Calu3 (cell line): Measurements from ENCODE around the gene IGSF3. TPM values are rescaled to one million over a fixed set of nuclear protein-coding genes. Genes with fewer than 3 reads are reported as not detected.

Experiments
- BruUV-seq: library from RNA; stranded (reverse); fragments of 400-500 nt; replicated peaks from 2 replicates; lab custom pipeline; 2021; lab: Mats Ljungman, UMichigan
- CTCF ChIA-PET: fragments of 300-600 bp; sonication (Branson Sonifier 250); formaldehyde crosslinking; loops from one replicate; lab custom pipeline; 2022; ENCODE audit warnings: antibody characterized with exemption; lab: Charles Lee
- DNase-seq: peaks from one replicate; pipeline ENCODE4 v3.0.0; 2022
- H3K27ac Mint-ChIP-seq: one replicate; pipeline ENCODE4 v1.8.0; 2022; ENCODE audit warnings: mixed read lengths; ENCODE audit not compliant: unreplicated experiment
- H3K27me3 Mint-ChIP-seq: one replicate; pipeline ENCODE4 v1.8.0; 2022; ENCODE audit warnings: mixed read lengths; ENCODE audit not compliant: unreplicated experiment
- H3K36me3 Mint-ChIP-seq: one replicate; pipeline ENCODE4 v1.8.0; 2022; ENCODE audit warnings: mild to moderate bottlenecking, moderate library complexity, mixed read lengths; ENCODE audit not compliant: insufficient read depth, unreplicated experiment
- H3K4me1 Mint-ChIP-seq: one replicate; pipeline ENCODE4 v1.8.0; 2022; ENCODE audit warnings: mild to moderate bottlenecking, low read depth, mixed read lengths; ENCODE audit not compliant: unreplicated experiment
- H3K4me3 Mint-ChIP-seq: one replicate; pipeline ENCODE4 v1.8.0; 2022; ENCODE audit warnings: mild to moderate bottlenecking, low read depth, moderate library complexity, mixed read lengths; ENCODE audit not compliant: unreplicated experiment
- H3K9me3 Mint-ChIP-seq: one replicate; pipeline ENCODE4 v1.8.0; 2022; ENCODE audit warnings: low read depth, mixed read lengths; ENCODE audit not compliant: unreplicated experiment
- intact Hi-C: fragments of 100-400 bp; cut with micrococcal nuclease; formaldehyde crosslinking; loops from one replicate; pipeline ENCODE4 v1.10.0; 2022; ENCODE audit not compliant: unreplicated experiment
- total RNA-seq: library from RNA; stranded (reverse); gene quantifications from 2 replicates; pipeline ENCODE4 v1.2.3, GENCODE V29; 2022
- TF ChIP-seq, protein P1 (sequence below): fragments of 200-600 bp; IDR thresholded peaks from one replicate; pipeline ENCODE4 v1.8.0; 2022; ENCODE audit warnings: antibody characterized with exemption; ENCODE audit not compliant: unreplicated experiment

Gene IGSF3
- total RNA-seq, 1 experiment from 2014 or later: 15.3 TPM

GRCh38 chr1:116708255-116708900 is 40.8 kb upstream of the IGSF3 start:
- Mint-ChIP-seq H3K9me3 (no peaks in the 10 kb centered on the region), H3K27me3 (peaks cover 15% of the 10 kb centered on the region), H3K4me3 (no peak overlapping the region), H3K4me1 (peaks cover 13% of the 10 kb centered on the region), H3K27ac (no peak overlapping the region), H3K36me3 (no peaks in the 10 kb centered on the region)
- no TSS peak for BruUV-seq
- TF ChIP-seq, protein P1, sequence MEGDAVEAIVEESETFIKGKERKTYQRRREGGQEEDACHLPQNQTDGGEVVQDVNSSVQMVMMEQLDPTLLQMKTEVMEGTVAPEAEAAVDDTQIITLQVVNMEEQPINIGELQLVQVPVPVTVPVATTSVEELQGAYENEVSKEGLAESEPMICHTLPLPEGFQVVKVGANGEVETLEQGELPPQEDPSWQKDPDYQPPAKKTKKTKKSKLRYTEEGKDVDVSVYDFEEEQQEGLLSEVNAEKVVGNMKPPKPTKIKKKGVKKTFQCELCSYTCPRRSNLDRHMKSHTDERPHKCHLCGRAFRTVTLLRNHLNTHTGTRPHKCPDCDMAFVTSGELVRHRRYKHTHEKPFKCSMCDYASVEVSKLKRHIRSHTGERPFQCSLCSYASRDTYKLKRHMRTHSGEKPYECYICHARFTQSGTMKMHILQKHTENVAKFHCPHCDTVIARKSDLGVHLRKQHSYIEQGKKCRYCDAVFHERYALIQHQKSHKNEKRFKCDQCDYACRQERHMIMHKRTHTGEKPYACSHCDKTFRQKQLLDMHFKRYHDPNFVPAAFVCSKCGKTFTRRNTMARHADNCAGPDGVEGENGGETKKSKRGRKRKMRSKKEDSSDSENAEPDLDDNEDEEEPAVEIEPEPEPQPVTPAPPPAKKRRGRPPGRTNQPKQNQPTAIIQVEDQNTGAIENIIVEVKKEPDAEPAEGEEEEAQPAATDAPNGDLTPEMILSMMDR: no peak
- CTCF ChIA-PET: no interaction called here
- DNase-seq: no peak
- intact Hi-C loops: no loop called here

GRCh38 chr1:116706841-116707240 is 39.3 kb upstream of the IGSF3 start:
- intact Hi-C loops: no loop called here
- no peak for DNase-seq
- no peak overlapping the region for H3K27ac Mint-ChIP-seq
- peaks cover 15% of the 10 kb centered on the region for H3K27me3 Mint-ChIP-seq
- CTCF ChIA-PET: no interaction called here
- no peak overlapping the region for H3K4me3 Mint-ChIP-seq
- no peaks in the 10 kb centered on the region for H3K9me3 Mint-ChIP-seq
- H3K4me1 Mint-ChIP-seq: peaks cover 13% of the 10 kb centered on the region
- H3K36me3 Mint-ChIP-seq: no peaks in the 10 kb centered on the region
- no TSS peak for BruUV-seq
- TF ChIP-seq, protein P1: no peak

- H3K36me3 Mint-ChIP-seq: no peaks in the 10 kb centered on the region
- H3K4me1 Mint-ChIP-seq: peaks cover 8% of the 10 kb centered on the region
- BruUV-seq: no TSS peak
- DNase-seq: no peak
- TF ChIP-seq, protein P1: no peak
- no peak overlapping the region for H3K4me3 Mint-ChIP-seq
- intact Hi-C loops: no loop called here
- peaks cover 15% of the 10 kb centered on the region for H3K27me3 Mint-ChIP-seq
- no peak overlapping the region for H3K27ac Mint-ChIP-seq
- CTCF ChIA-PET: no interaction called here
- no peaks in the 10 kb centered on the region for H3K9me3 Mint-ChIP-seq
These were observed 38.6 kb upstream of the IGSF3 start for GRCh38 chr1:116706123-116706522.

DNA sequence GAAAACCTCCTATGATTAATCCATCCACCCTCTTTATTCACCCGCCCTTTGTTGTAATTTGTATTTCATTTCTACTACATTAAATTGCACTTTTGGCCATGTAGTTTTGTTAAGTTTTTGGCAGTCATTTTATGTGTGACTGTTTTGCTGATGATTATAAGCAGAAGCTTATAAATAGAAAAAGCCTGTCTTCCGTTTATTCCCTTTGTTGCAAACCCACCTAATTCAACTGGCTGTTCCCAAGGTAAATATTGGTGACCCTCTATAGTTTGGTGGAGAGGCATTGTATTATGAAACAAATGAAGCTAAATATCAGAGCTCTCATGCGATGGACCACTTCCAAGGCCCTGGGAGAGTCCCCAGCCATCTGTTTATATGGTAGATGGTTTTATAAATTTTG is 36.7 kb upstream of the IGSF3 start:
- H3K4me3 Mint-ChIP-seq: no peak overlapping the region
- no TSS peak for BruUV-seq
- no peaks in the 10 kb centered on the region for H3K36me3 Mint-ChIP-seq
- H3K4me1 Mint-ChIP-seq: no peaks in the 10 kb centered on the region
- peaks cover 15% of the 10 kb centered on the region for H3K27me3 Mint-ChIP-seq
- H3K27ac Mint-ChIP-seq: no peak overlapping the region
- intact Hi-C loops: no loop called here
- no peaks in the 10 kb centered on the region for H3K9me3 Mint-ChIP-seq
- TF ChIP-seq, protein P1: no peak
- DNase-seq: no peak
- CTCF ChIA-PET: no interaction called here
